ENCODE data around the gene CBL.
A peak's percentile ranks its signal among the peaks of the same experiment; 100 is the strongest.

- TF ChIP-seq POLR2A (IDR thresholded peaks at IDR 0.05) (peak in 1 of 2 donors; percentile 27), CTCF (IDR thresholded peaks at IDR 0.05) (peak in 3 of 4 experiments; percentile 92 to 98 (median 94)), EP300 (IDR thresholded peaks at IDR 0.05) (no peak)
Observed at GRCh38 chr11:119339589-119340334, 133.6 kb downstream of the CBL start.
